CD4-positive, CD25-positive, alpha-beta regulatory T cell (primary cell): ENCODE results near the gene RPTOR. TPM values are rescaled to one million over a fixed set of nuclear protein-coding genes. Genes with fewer than 3 reads are reported as not detected.
A peak's percentile ranks its signal among the peaks of the same experiment; 100 is the strongest.

Experiments
- ATAC-seq, 2 donors: fragments of 150-1000 bp; cut with Tn5 transposase; one replicate each; pipeline ENCODE4 v1.10.0; 2021; ENCODE audit warnings: low read depth in 2 of 2, moderate number of reproducible peaks in 2 of 2, moderate library complexity in 1 of 2
- DNase-seq, 3 donors: peaks; one replicate each; pipeline versions ENCODE4 v3.0.0 to v3.0.0-alpha.2; 2012 to 2022; ENCODE audit warnings: mixed read lengths in 1 of 3
- H3K27ac ChIP-seq: one replicate; pipeline ENCODE4 v1.7.0; 2013; ENCODE audit warnings: mild to moderate bottlenecking, low read length; ENCODE audit not compliant: insufficient read depth, poor library complexity, severe bottlenecking
- H3K27me3 ChIP-seq: one replicate; pipeline ENCODE4 v1.7.0; 2013; ENCODE audit warnings: low read length; ENCODE audit not compliant: control insufficient read depth, insufficient read depth
- H3K36me3 ChIP-seq: one replicate; pipeline ENCODE4 v1.7.0; 2013; ENCODE audit warnings: mild to moderate bottlenecking, low read length, moderate library complexity; ENCODE audit not compliant: control insufficient read depth, insufficient read depth
- H3K4me1 ChIP-seq: 2 replicates; pipeline ENCODE4 v1.7.0; 2013; ENCODE audit warnings: mild to moderate bottlenecking, low read length; ENCODE audit not compliant: insufficient read depth, control insufficient read depth, poor library complexity, severe bottlenecking
- H3K4me3 ChIP-seq: one replicate; pipeline ENCODE4 v1.7.0; 2013; ENCODE audit warnings: low read depth, mild to moderate bottlenecking, low read length, moderate library complexity
- H3K9me3 ChIP-seq, 2 experiments: 1 replicate in 1 of 2; 2 replicates in 1 of 2; pipeline ENCODE4 v1.7.0; 2013; ENCODE audit warnings: low read length in 2 of 2, mild to moderate bottlenecking in 1 of 2, moderate library complexity in 1 of 2; ENCODE audit not compliant: control insufficient read depth in 2 of 2
- H3K27ac Mint-ChIP-seq, 3 donors: one replicate each; pipeline ENCODE4 v1.8.0; 2020 to 2022; ENCODE audit warnings: mild to moderate bottlenecking in 3 of 3, mixed read lengths in 3 of 3, moderate library complexity in 2 of 3
- H3K27me3 Mint-ChIP-seq: one replicate; pipeline ENCODE4 v1.8.0; 2022; ENCODE audit warnings: mild to moderate bottlenecking, mixed read lengths
- H3K36me3 Mint-ChIP-seq: one replicate; pipeline ENCODE4 v1.8.0; 2020; ENCODE audit warnings: mixed read lengths
- H3K4me1 Mint-ChIP-seq, 4 donors: one replicate each; pipeline ENCODE4 v1.8.0; 2020 to 2022; ENCODE audit warnings: mixed read lengths in 4 of 4, mild to moderate bottlenecking in 1 of 4
- H3K4me3 Mint-ChIP-seq, 4 donors: one replicate each; pipeline ENCODE4 v1.8.0; 2020 to 2022; ENCODE audit warnings: mild to moderate bottlenecking in 4 of 4, mixed read lengths in 4 of 4, moderate library complexity in 3 of 4
- H3K9me3 Mint-ChIP-seq, 7 donors: one replicate each; pipeline ENCODE4 v1.8.0; 2020 to 2022; ENCODE audit warnings: mixed read lengths in 7 of 7, mild to moderate bottlenecking in 3 of 7, moderate library complexity in 2 of 7
- polyA plus RNA-seq, 4 donors: library from polyadenylated mRNA; unstranded; fragments of 300-500 nt; fragmentation: Illumina TruSeq; gene quantifications; one replicate each; pipeline ENCODE4 v1.2.3, GENCODE V29; 2021
- total RNA-seq: library from RNA; stranded (reverse); gene quantifications from one replicate; pipeline ENCODE4 v1.2.3, GENCODE V29; 2022

The RPTOR gene
- total and polyA plus RNA-seq, 5 donors from 2014 or later, result 4.7 to 70.1 (median 8.2) TPM

GRCh38 chr17:80986816-80987475 is 442.3 kb downstream of the RPTOR start:
- Mint-ChIP-seq H3K36me3 (no peaks in the 10 kb centered on the region), H3K9me3 (no peaks in the 10 kb centered on the region), H3K27me3 (peaks cover 21% of the 10 kb centered on the region), H3K27ac (no peak overlapping the region), H3K4me3 (no peak overlapping the region), H3K4me1 (peaks cover 0 to 21% (median 0%) of the 10 kb centered on the region in 4 donors)
- Histone ChIP-seq H3K9me3 (no peaks in the 10 kb centered on the region), H3K27ac (no peak overlapping the region), H3K27me3 (no peaks in the 10 kb centered on the region), H3K36me3 (no peaks in the 10 kb centered on the region), H3K4me3 (no peak overlapping the region), H3K4me1 (peaks cover 9% of the 10 kb centered on the region)
- no peak for ATAC-seq
- no peak for DNase-seq

- Histone ChIP-seq H3K27ac (no peak overlapping the region), H3K27me3 (no peaks in the 10 kb centered on the region), H3K4me1 (peaks cover 18% of the 10 kb centered on the region), H3K9me3 (no peaks in the 10 kb centered on the region), H3K4me3 (no peak overlapping the region), H3K36me3 (no peaks in the 10 kb centered on the region)
- H3K27ac Mint-ChIP-seq, result no peak overlapping the region
- H3K4me1 Mint-ChIP-seq, result peaks cover 0 to 24% (median 1%) of the 10 kb centered on the region in 4 donors
- no peaks in the 10 kb centered on the region for H3K9me3 Mint-ChIP-seq
- peaks cover 21% of the 10 kb centered on the region for H3K27me3 Mint-ChIP-seq
- H3K36me3 Mint-ChIP-seq, result no peaks in the 10 kb centered on the region
- DNase-seq (no peak), ATAC-seq (no peak)
- H3K4me3 Mint-ChIP-seq, result no peak overlapping the region
These were observed 443.4 kb downstream of the RPTOR start for GRCh38 chr17:80987941-80988461.

GRCh38 chr17:80989586-80989913 is 444.9 kb downstream of the RPTOR start:
- Mint-ChIP-seq H3K27me3 (peaks cover 16% of the 10 kb centered on the region), H3K4me1 (peaks cover 0 to 31% (median 3%) of the 10 kb centered on the region in 4 donors), H3K4me3 (peak overlapping the region in 2 of 4 donors; percentile 86 to 91), H3K9me3 (no peaks in the 10 kb centered on the region), H3K27ac (no peak overlapping the region), H3K36me3 (no peaks in the 10 kb centered on the region)
- Histone ChIP-seq H3K27ac (no peak overlapping the region), H3K36me3 (no peaks in the 10 kb centered on the region), H3K9me3 (no peaks in the 10 kb centered on the region), H3K4me1 (peaks cover 24% of the 10 kb centered on the region), H3K27me3 (no peaks in the 10 kb centered on the region), H3K4me3 (no peak overlapping the region)
- no peak for ATAC-seq
- no peak for DNase-seq

- peaks cover 16% of the 10 kb centered on the region for H3K27me3 Mint-ChIP-seq
- peaks cover 0 to 36% (median 3%) of the 10 kb centered on the region in 4 donors for H3K4me1 Mint-ChIP-seq
- H3K36me3 Mint-ChIP-seq, result no peaks in the 10 kb centered on the region
- ATAC-seq, result peak; percentile 38 to 57
- no peaks in the 10 kb centered on the region for H3K9me3 Mint-ChIP-seq
- peak overlapping the region; percentile 49 for H3K27ac ChIP-seq
- H3K27me3 ChIP-seq, result no peaks in the 10 kb centered on the region
- peak overlapping the region; percentile 93 for H3K4me3 ChIP-seq
- peaks cover 24% of the 10 kb centered on the region for H3K4me1 ChIP-seq
- peak overlapping the region; percentile 86 to 95 (median 89) for H3K4me3 Mint-ChIP-seq
- peak overlapping the region; percentile 84 to 87 (median 86) for H3K27ac Mint-ChIP-seq
- DNase-seq, result no peak
- no peaks in the 10 kb centered on the region for H3K9me3 ChIP-seq
- H3K36me3 ChIP-seq, result peaks cover 5% of the 10 kb centered on the region
These were observed 446.4 kb downstream of the RPTOR start for GRCh38 chr17:80990921-80991644.

- H3K4me3 ChIP-seq, result peak within 1 kb of the TSS; percentile 93
- Mint-ChIP-seq H3K27me3 (peaks cover 16% of the 10 kb centered on the region), H3K4me3 (peak within 1 kb of the TSS; percentile 86 to 95 (median 89)), H3K4me1 (peaks cover 0 to 36% (median 3%) of the 10 kb centered on the region in 4 donors), H3K36me3 (no peaks in the 10 kb centered on the region), H3K9me3 (no peaks in the 10 kb centered on the region), H3K27ac (peak within 1 kb of the TSS; percentile 84 to 87 (median 86))
- peaks cover 10% of the 10 kb centered on the region for H3K36me3 ChIP-seq
- peak within 1 kb of the TSS; percentile 49 for H3K27ac ChIP-seq
- DNase-seq (peak; percentile 58 to 83 (median 81)), ATAC-seq (peak; percentile 56 to 57)
- H3K9me3 ChIP-seq, result no peaks in the 10 kb centered on the region
- peaks cover 24% of the 10 kb centered on the region for H3K4me1 ChIP-seq
- no peaks in the 10 kb centered on the region for H3K27me3 ChIP-seq
These were observed 447.0 kb downstream of the RPTOR start, which contains the start of gene CHMP6 for GRCh38 chr17:80991645-80992076. Gene CHMP6, plus strand, starts transcription at chr17:80991841. Its CDS starts 78 bp downstream, at chr17:80991919.

GRCh38 chr17:80992077-80992947 is 447.7 kb downstream of the RPTOR start:
- Histone ChIP-seq H3K27ac (peak overlapping the region; percentile 49), H3K4me3 (peak overlapping the region; percentile 67), H3K4me1 (peaks cover 24% of the 10 kb centered on the region), H3K9me3 (no peaks in the 10 kb centered on the region), H3K36me3 (peaks cover 17% of the 10 kb centered on the region), H3K27me3 (no peaks in the 10 kb centered on the region)
- peak in 1 of 2 donors; percentile 3 for ATAC-seq
- Mint-ChIP-seq H3K27ac (peak overlapping the region; percentile 38 to 83 (median 71)), H3K36me3 (no peaks in the 10 kb centered on the region), H3K27me3 (peaks cover 16% of the 10 kb centered on the region), H3K9me3 (no peaks in the 10 kb centered on the region), H3K4me3 (peak overlapping the region; percentile 86 to 93 (median 86)), H3K4me1 (peaks cover 0 to 36% (median 3%) of the 10 kb centered on the region in 4 donors)
- DNase-seq, result no peak

- Mint-ChIP-seq H3K9me3 (no peaks in the 10 kb centered on the region), H3K36me3 (no peaks in the 10 kb centered on the region)
These were observed 448.4 kb downstream of the RPTOR start for GRCh38 chr17:80992948-80993624.

More at GRCh38 chr17:80992948-80993624, 448.4 kb downstream of the RPTOR start:
- H3K27ac ChIP-seq, result no peak overlapping the region
- Mint-ChIP-seq H3K4me1 (peaks cover 0 to 36% (median 3%) of the 10 kb centered on the region in 4 donors), H3K27ac (peak overlapping the region; percentile 38 to 98 (median 83)), H3K27me3 (peaks cover 16% of the 10 kb centered on the region), H3K4me3 (peak overlapping the region; percentile 86 to 93 (median 86))
- H3K27me3 ChIP-seq, result no peaks in the 10 kb centered on the region
- H3K36me3 ChIP-seq, result peaks cover 20% of the 10 kb centered on the region
- no peak for ATAC-seq
- peaks cover 24% of the 10 kb centered on the region for H3K4me1 ChIP-seq
- H3K4me3 ChIP-seq, result peak overlapping the region; percentile 67
- no peaks in the 10 kb centered on the region for H3K9me3 ChIP-seq
- no peak for DNase-seq
